HG03159 (cell line): ENCODE measurements around the gene UGT1A10.
"Not testable (repeated sequence)": the region's sequence is repeated elsewhere in the genome, so short reads cannot be mapped to it uniquely, and the experiment has no call there.

Source experiments
- ATAC-seq: cut with Tn5 transposase; IDR thresholded peaks from one replicate; pipeline ENCODE4 v1.9.1; 2021; ENCODE audit warnings: mild to moderate bottlenecking, moderate library complexity; ENCODE audit not compliant: unreplicated experiment

UGT1A10 gene

GRCh38 chr2:233655043-233655442, 18.8 kb downstream of the UGT1A10 start:
- ATAC-seq: no peak

GRCh38 chr2:233655943-233656342, 19.7 kb downstream of the UGT1A10 start:
- not testable (repeated sequence) for ATAC-seq

- ATAC-seq: no peak
These were observed 20.2 kb downstream of the UGT1A10 start for GRCh38 chr2:233656443-233656842.

GRCh38 chr2:233658610-233659009, 22.4 kb downstream of the UGT1A10 start:
- ATAC-seq: no peak

- ATAC-seq: no peak
These were observed 27.7 kb downstream of the UGT1A10 start for GRCh38 chr2:233663911-233664310.

- no peak for ATAC-seq
These were observed 32.5 kb downstream of the UGT1A10 start for GRCh38 chr2:233668605-233669260.

- no peak for ATAC-seq
These were observed 35.3 kb downstream of the UGT1A10 start, which contains the start of gene UGT1A9 for GRCh38 chr2:233671290-233672161. TSS of gene UGT1A9 (plus strand) at chr2:233671898. CDS start at chr2:233671935, 37 bp downstream.

GRCh38 chr2:233672886-233673285, 36.6 kb downstream of the UGT1A10 start:
- no peak for ATAC-seq

GRCh38 chr2:233673896-233674295, 37.6 kb downstream of the UGT1A10 start:
- ATAC-seq: no peak

GRCh38 chr2:233674314-233674713, 38.1 kb downstream of the UGT1A10 start:
- ATAC-seq: no peak

- no peak for ATAC-seq
These were observed 38.7 kb downstream of the UGT1A10 start for GRCh38 chr2:233674995-233675394.

GRCh38 chr2:233676046-233676445, 39.8 kb downstream of the UGT1A10 start:
- ATAC-seq: no peak

- no peak for ATAC-seq
These were observed 42.9 kb downstream of the UGT1A10 start for GRCh38 chr2:233679196-233679595.

GRCh38 chr2:233680361-233681045, 44.3 kb downstream of the UGT1A10 start:
- ATAC-seq: no peak

- no peak for ATAC-seq
These were observed 45.4 kb downstream of the UGT1A10 start, which contains the start of gene UGT1A7 for GRCh38 chr2:233681521-233682099. TSS of gene UGT1A7 (plus strand) at chr2:233681901. CDS start at chr2:233681938, 37 bp downstream.

- no peak for ATAC-seq
These were observed 48.4 kb downstream of the UGT1A10 start for GRCh38 chr2:233684640-233685039.

- ATAC-seq: no peak
These were observed 50.7 kb downstream of the UGT1A10 start for GRCh38 chr2:233686928-233687327.

- no peak for ATAC-seq
These were observed 52.1 kb downstream of the UGT1A10 start for GRCh38 chr2:233688341-233688740.

GRCh38 chr2:233689031-233689430, 52.8 kb downstream of the UGT1A10 start:
- ATAC-seq: no peak

GRCh38 chr2:233689501-233689900, 53.3 kb downstream of the UGT1A10 start:
- no peak for ATAC-seq

GRCh38 chr2:233690444-233690843, 54.2 kb downstream of the UGT1A10 start:
- no peak for ATAC-seq
